H9 (cell line): ENCODE measurements around the gene TNRC6C. TPM values are rescaled to one million over a fixed set of nuclear protein-coding genes. Genes with fewer than 3 reads are reported as not detected.

Source experiments
- DNase-seq: peaks from one replicate; pipeline ENCODE4 v3.0.0-alpha.2; 2017
- H2AFZ ChIP-seq: one replicate; pipeline ENCODE4 v1.6.1; 2013; ENCODE audit warnings: mild to moderate bottlenecking, low read length, control low read depth, moderate library complexity
- H2AK5ac ChIP-seq: 2 replicates; pipeline ENCODE4 v1.6.1; 2013; ENCODE audit warnings: low read length, control low read depth, mixed read lengths; ENCODE audit not compliant: insufficient read length
- H2BK120ac ChIP-seq: one replicate; pipeline ENCODE4 v1.6.1; 2013; ENCODE audit warnings: low read depth, mild to moderate bottlenecking, low read length, control low read depth, inconsistent platforms; ENCODE audit not compliant: poor library complexity, severe bottlenecking
- H2BK12ac ChIP-seq: 2 replicates; pipeline ENCODE4 v1.6.1; 2013; ENCODE audit warnings: low read length, control low read depth, mixed read lengths, low read depth; ENCODE audit not compliant: insufficient read length
- H2BK15ac ChIP-seq: 2 replicates; pipeline ENCODE4 v1.6.1; 2013; ENCODE audit warnings: low read depth, low read length, control low read depth
- H2BK20ac ChIP-seq: one replicate; pipeline ENCODE4 v1.6.1; 2013; ENCODE audit warnings: low read depth, mild to moderate bottlenecking, low read length, control low read depth, inconsistent platforms; ENCODE audit not compliant: poor library complexity, severe bottlenecking
- H2BK5ac ChIP-seq: 2 replicates; pipeline ENCODE4 v1.6.1; 2013; ENCODE audit warnings: low read length, control low read depth, mixed read lengths; ENCODE audit not compliant: insufficient read length
- H3K14ac ChIP-seq: 2 replicates; pipeline ENCODE4 v1.6.1; 2013; ENCODE audit warnings: low read length, control low read depth; ENCODE audit not compliant: insufficient read depth
- H3K18ac ChIP-seq: 2 replicates; pipeline ENCODE4 v1.6.1; 2013; ENCODE audit warnings: low read depth, mild to moderate bottlenecking, mixed read lengths, low read length, control low read depth; ENCODE audit not compliant: insufficient read length
- H3K23ac ChIP-seq: 2 replicates; pipeline ENCODE4 v1.6.1; 2013; ENCODE audit warnings: low read length, control low read depth, mixed read lengths, low read depth; ENCODE audit not compliant: insufficient read length
- H3K23me2 ChIP-seq: 2 replicates; pipeline ENCODE4 v1.6.1; 2013; ENCODE audit warnings: low read depth, mild to moderate bottlenecking, mixed read lengths, low read length, control low read depth; ENCODE audit not compliant: insufficient read length, poor library complexity, severe bottlenecking
- H3K27ac ChIP-seq: 2 replicates; pipeline ENCODE4 v1.5.1; 2013; ENCODE audit warnings: low read length, control low read depth, mixed read lengths, low read depth; ENCODE audit not compliant: insufficient read length
- H3K27me3 ChIP-seq: 2 replicates; pipeline ENCODE4 v1.6.1; 2013; ENCODE audit warnings: low read length, control low read depth, inconsistent platforms; ENCODE audit not compliant: insufficient read depth
- H3K4ac ChIP-seq: 2 replicates; pipeline ENCODE4 v1.6.1; 2013; ENCODE audit warnings: low read depth, mild to moderate bottlenecking, control low read depth, inconsistent platforms, low read length, moderate library complexity
- H3K4me1 ChIP-seq: 2 replicates; pipeline ENCODE4 v1.6.1; 2013; ENCODE audit warnings: low read length, control low read depth, inconsistent platforms; ENCODE audit not compliant: insufficient read depth
- H3K4me2 ChIP-seq: 2 replicates; pipeline ENCODE4 v1.6.1; 2013; ENCODE audit warnings: low read length, control low read depth, mixed read lengths; ENCODE audit not compliant: insufficient read length, insufficient read depth
- H3K56ac ChIP-seq: 2 replicates; pipeline ENCODE4 v1.6.1; 2013; ENCODE audit warnings: low read depth, mild to moderate bottlenecking, mixed read lengths, low read length, control low read depth; ENCODE audit not compliant: insufficient read length
- H3K79me1 ChIP-seq: 2 replicates; pipeline ENCODE4 v1.6.1; 2013; ENCODE audit warnings: low read depth, mild to moderate bottlenecking, moderate library complexity, low read length, control low read depth, inconsistent platforms; ENCODE audit not compliant: insufficient read depth, poor library complexity, severe bottlenecking
- H3K79me2 ChIP-seq: 2 replicates; pipeline ENCODE4 v1.6.1; 2013; ENCODE audit warnings: low read length, control low read depth, inconsistent platforms; ENCODE audit not compliant: insufficient read depth
- H3K9ac ChIP-seq: 2 replicates; pipeline ENCODE4 v1.6.1; 2013; ENCODE audit warnings: low read length, control low read depth, mixed read lengths; ENCODE audit not compliant: insufficient read length; ENCODE audit errors: extremely low read depth
- H3K9me3 ChIP-seq: one replicate; pipeline ENCODE4 v1.6.1; 2013; ENCODE audit warnings: low read depth, low read length, inconsistent platforms; ENCODE audit not compliant: control insufficient read depth
- H3T11ph ChIP-seq: one replicate; pipeline ENCODE4 v1.6.1; 2013; ENCODE audit warnings: mild to moderate bottlenecking, low read length, control low read depth, inconsistent platforms
- H4K20me1 ChIP-seq: one replicate; pipeline ENCODE4 v1.6.1; 2013; ENCODE audit not compliant: control insufficient read depth, insufficient read length, insufficient read depth
- H4K5ac ChIP-seq: 2 replicates; pipeline ENCODE4 v1.6.1; 2013; ENCODE audit warnings: low read depth, mild to moderate bottlenecking, mixed read lengths, low read length, control low read depth; ENCODE audit not compliant: insufficient read length
- H4K8ac ChIP-seq: replicated peaks from 2 replicates; pipeline ENCODE4 v1.6.1; 2013; ENCODE audit warnings: low read length, control low read depth, mixed read lengths, low read depth; ENCODE audit not compliant: insufficient read length
- H4K91ac ChIP-seq: 2 replicates; pipeline ENCODE4 v1.6.1; 2013; ENCODE audit warnings: low read depth, mild to moderate bottlenecking, moderate library complexity, mixed read lengths, low read length, control low read depth; ENCODE audit not compliant: insufficient read length
- H3K27ac Mint-ChIP-seq, 3 experiments: 2 replicates in 2 of 3; 3 replicates in 1 of 3; pipeline ENCODE4 v1.8.0; 2020 to 2021; ENCODE audit warnings: mixed read lengths in 3 of 3, mild to moderate bottlenecking in 1 of 3, moderate library complexity in 1 of 3
- H3K27me3 Mint-ChIP-seq: 2 replicates; pipeline ENCODE4 v1.8.0; 2021; ENCODE audit warnings: low read depth, mild to moderate bottlenecking, moderate library complexity, mixed read lengths
- H3K36me3 Mint-ChIP-seq, 3 experiments: 2 replicates in 2 of 3; 3 replicates in 1 of 3; pipeline ENCODE4 v1.8.0; 2020 to 2021; ENCODE audit warnings: low read depth in 3 of 3, mixed read lengths in 3 of 3; ENCODE audit not compliant: insufficient read depth in 1 of 3
- H3K4me1 Mint-ChIP-seq, 2 experiments: 2 replicates each; pipeline ENCODE4 v1.8.0; 2020; ENCODE audit warnings: mixed read lengths in 2 of 2
- H3K4me3 Mint-ChIP-seq, 2 experiments: 2 replicates in 1 of 2; 3 replicates in 1 of 2; pipeline ENCODE4 v1.8.0; 2020 to 2021; ENCODE audit warnings: mild to moderate bottlenecking in 2 of 2, mixed read lengths in 2 of 2, moderate library complexity in 1 of 2
- H3K9me3 Mint-ChIP-seq, 2 experiments: 2 replicates in 1 of 2; 3 replicates in 1 of 2; pipeline ENCODE4 v1.8.0; 2020; ENCODE audit warnings: mild to moderate bottlenecking in 2 of 2, mixed read lengths in 2 of 2, moderate library complexity in 1 of 2
- WGBS: extraction: QIAGEN DNeasy Blood & Tissue Kit; methylation state at CpG from one replicate; pipeline ENCODE4 v1.1.7; 2013; ENCODE audit warnings: missing lambda C conversion rate, low lambda C conversion rate, mixed read lengths; ENCODE audit not compliant: insufficient read length; ENCODE audit errors: extremely low coverage; 5-methylcytosine and 5-hydroxymethylcytosine counted together
- total RNA-seq: library from RNA; stranded (reverse); gene quantifications from 2 replicates; pipeline ENCODE4 v1.2.1, GENCODE V29; 2021
- TF ChIP-seq, protein P1 (sequence below): fragments of 200-600 bp; sonication (generic); conservative IDR thresholded peaks from 3 replicates; pipeline ENCODE4 v1.8.0; 2021; ENCODE audit warnings: antibody characterized with exemption, mild to moderate bottlenecking

TNRC6C gene
- total RNA-seq, 1 experiment from 2014 or later: 24.7 TPM

DNA sequence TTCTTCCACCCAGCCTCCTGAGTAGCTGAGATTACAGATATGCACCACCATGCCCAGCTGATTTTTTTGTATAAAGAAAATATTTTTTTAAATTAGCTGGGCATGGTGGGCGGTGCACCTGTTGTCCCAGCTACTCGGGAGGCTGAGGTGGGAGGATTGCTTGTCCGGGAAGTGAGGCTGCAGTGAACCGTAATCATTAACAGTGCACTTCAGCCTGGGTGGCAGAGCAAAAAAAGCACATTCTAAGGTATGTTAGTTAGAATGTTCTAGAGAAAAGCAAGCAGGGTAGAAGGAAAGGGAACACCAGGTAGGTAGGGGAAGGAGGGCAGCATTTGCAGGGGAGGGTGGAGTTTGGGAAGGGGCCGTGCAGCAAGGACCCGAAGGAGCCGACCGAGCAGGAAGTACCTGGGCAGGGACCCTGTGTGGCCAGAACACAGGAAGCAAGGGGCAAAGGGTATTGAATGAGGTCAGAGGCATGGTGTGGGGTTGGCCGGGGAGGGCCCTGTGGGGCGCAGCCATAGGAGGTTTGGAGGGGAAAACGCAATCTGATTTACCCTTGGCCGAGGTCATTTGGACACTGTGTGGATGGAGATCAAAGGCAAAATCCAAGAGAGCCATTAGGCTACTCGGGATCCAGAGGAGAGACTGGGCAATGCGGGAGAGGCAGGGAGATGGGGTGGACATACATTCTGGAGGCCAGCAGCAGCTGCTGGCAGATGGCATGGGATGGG, 189.9 kb downstream of the TNRC6C start:
- Histone ChIP-seq H2BK15ac (no peak overlapping the region), H3T11ph (no peak overlapping the region), H2BK120ac (no peak overlapping the region), H3K14ac (no peak overlapping the region; the same call in 1 of the 2 replicates), H3K23ac (no peak overlapping the region), H3K4me2 (no peak overlapping the region), H3K18ac (no peak overlapping the region), H3K23me2 (no peaks in the 10 kb centered on the region), H2BK5ac (no peak overlapping the region), H3K4me1 (no peaks in the 10 kb centered on the region), H2AFZ (no peak overlapping the region), H3K79me2 (no peaks in the 10 kb centered on the region), H3K79me1 (no peaks in the 10 kb centered on the region), H3K27ac (no peak overlapping the region), H4K5ac (no peak overlapping the region), H3K4ac (no peak overlapping the region), H4K20me1 (no peaks in the 10 kb centered on the region), H2BK12ac (no peak overlapping the region), H2BK20ac (no peak overlapping the region), H3K9me3 (no peaks in the 10 kb centered on the region), H2AK5ac (no peak overlapping the region), H4K8ac (no peak overlapping the region), H4K91ac (no peak overlapping the region), H3K27me3 (no peaks in the 10 kb centered on the region), H3K9ac (no peak overlapping the region), H3K56ac (no peak overlapping the region)
- no CpG with 5 or more reads among the region's 14 CpGs for WGBS
- H3K36me3 Mint-ChIP-seq: no peaks in the 10 kb centered on the region
- DNase-seq: no peak
- peaks cover 5 to 9% of the 10 kb centered on the region in 2 experiments; a peak in 3 of 4 replicates for H3K4me1 Mint-ChIP-seq
- peak overlapping the region in 1 of 3 experiments; percentile 63; a peak in 1 of 7 replicates for H3K27ac Mint-ChIP-seq
- H3K27me3 Mint-ChIP-seq: no peaks in the 10 kb centered on the region
- H3K4me3 Mint-ChIP-seq: no peak overlapping the region
- H3K9me3 Mint-ChIP-seq: no peaks in the 10 kb centered on the region
- TF ChIP-seq, protein P1, sequence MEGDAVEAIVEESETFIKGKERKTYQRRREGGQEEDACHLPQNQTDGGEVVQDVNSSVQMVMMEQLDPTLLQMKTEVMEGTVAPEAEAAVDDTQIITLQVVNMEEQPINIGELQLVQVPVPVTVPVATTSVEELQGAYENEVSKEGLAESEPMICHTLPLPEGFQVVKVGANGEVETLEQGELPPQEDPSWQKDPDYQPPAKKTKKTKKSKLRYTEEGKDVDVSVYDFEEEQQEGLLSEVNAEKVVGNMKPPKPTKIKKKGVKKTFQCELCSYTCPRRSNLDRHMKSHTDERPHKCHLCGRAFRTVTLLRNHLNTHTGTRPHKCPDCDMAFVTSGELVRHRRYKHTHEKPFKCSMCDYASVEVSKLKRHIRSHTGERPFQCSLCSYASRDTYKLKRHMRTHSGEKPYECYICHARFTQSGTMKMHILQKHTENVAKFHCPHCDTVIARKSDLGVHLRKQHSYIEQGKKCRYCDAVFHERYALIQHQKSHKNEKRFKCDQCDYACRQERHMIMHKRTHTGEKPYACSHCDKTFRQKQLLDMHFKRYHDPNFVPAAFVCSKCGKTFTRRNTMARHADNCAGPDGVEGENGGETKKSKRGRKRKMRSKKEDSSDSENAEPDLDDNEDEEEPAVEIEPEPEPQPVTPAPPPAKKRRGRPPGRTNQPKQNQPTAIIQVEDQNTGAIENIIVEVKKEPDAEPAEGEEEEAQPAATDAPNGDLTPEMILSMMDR: no peak
